Stimulated activated CD4-positive, alpha-beta T cell treated with anti-CD3 and anti-CD28 coated beads, Interleukin-15, amount 100 ng/mL, for 48 hours (primary cell): Measurements from ENCODE around the gene MPZL3.
"Not testable (repeated sequence)": the region's sequence is repeated elsewhere in the genome, so short reads cannot be mapped to it uniquely, and the experiment has no call there.

Experiments
- DNase-seq, 2 donors: peaks; one replicate each; pipeline ENCODE4 v3.0.0-alpha.2; 2020; ENCODE audit warnings: low read depth in 2 of 2

Gene MPZL3

GRCh38 chr11:118184784-118185579 is 67.2 kb downstream of the MPZL3 start:
- DNase-seq: no peak

- not testable (repeated sequence) for DNase-seq
Measured at GRCh38 chr11:118183691-118184090, 68.5 kb downstream of the MPZL3 start.

DNA sequence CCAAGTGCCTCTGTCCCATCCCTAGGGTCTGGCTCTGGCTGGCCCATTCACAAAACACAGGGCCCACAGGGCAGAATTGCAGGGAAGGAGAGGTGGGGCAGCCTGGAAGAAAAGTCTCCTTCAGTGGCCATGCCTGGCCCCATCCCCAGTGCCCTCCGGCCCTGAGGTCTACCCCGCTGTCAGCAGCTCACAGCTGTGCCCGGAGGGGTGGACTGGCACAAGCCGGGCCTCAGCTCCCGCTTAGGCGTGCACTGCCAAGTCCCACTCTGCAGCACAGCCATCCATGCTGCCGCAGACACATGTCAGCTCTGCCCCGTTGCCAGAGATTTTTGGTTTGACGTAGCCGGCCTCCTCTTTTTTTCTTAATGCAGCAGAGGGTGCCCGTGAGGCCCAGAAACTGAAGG is 71.9 kb downstream of the MPZL3 start:
- no peak for DNase-seq

- no peak for DNase-seq
Measured at GRCh38 chr11:118176778-118177134, 75.4 kb downstream of the MPZL3 start.
